MM.1S (cell line): ENCODE results near the gene BCL11B.
A peak's percentile ranks its signal among the peaks of the same experiment; 100 is the strongest.

Experiments used
- DNase-seq: peaks from one replicate; pipeline ENCODE4 v3.0.0-alpha.2; 2015
- H2AFZ ChIP-seq: fragments of 300-600 bp; sonication (generic); 2 replicates; pipeline ENCODE4 v1.6.0; 2016; ENCODE audit warnings: antibody characterized with exemption, low read length
- H3F3A ChIP-seq: fragments of 300-600 bp; sonication (generic); 2 replicates; pipeline ENCODE4 v1.6.1; 2016; ENCODE audit warnings: mild to moderate bottlenecking, antibody characterized with exemption, low read length, moderate library complexity, mixed read lengths; ENCODE audit not compliant: insufficient read depth
- H3K27ac ChIP-seq: fragments of 300-600 bp; sonication (generic); 2 replicates; pipeline ENCODE4 v1.5.1; 2016; ENCODE audit warnings: mild to moderate bottlenecking, low read length
- H3K27me3 ChIP-seq: fragments of 300-600 bp; sonication (generic); replicated peaks from 2 replicates; pipeline ENCODE4 v1.6.0; 2016; ENCODE audit warnings: low read length; ENCODE audit not compliant: insufficient read depth
- H3K36me3 ChIP-seq: fragments of 300-600 bp; sonication (generic); replicated peaks from 2 replicates; pipeline ENCODE4 v1.6.1; 2016; ENCODE audit warnings: mild to moderate bottlenecking, low read length, mixed read lengths; ENCODE audit not compliant: insufficient read depth
- H3K4me1 ChIP-seq: fragments of 300-600 bp; sonication (generic); 2 replicates; pipeline ENCODE4 v1.6.1; 2016; ENCODE audit warnings: low read length, mixed read lengths
- H3K4me2 ChIP-seq: fragments of 300-600 bp; sonication (generic); 2 replicates; pipeline ENCODE4 v1.6.0; 2016; ENCODE audit warnings: low read depth, low read length
- H3K4me3 ChIP-seq: fragments of 300-600 bp; sonication (generic); 2 replicates; pipeline ENCODE4 v1.5.1; 2016; ENCODE audit warnings: low read length, mixed read lengths
- H3K79me2 ChIP-seq: fragments of 300-600 bp; sonication (generic); 2 replicates; pipeline ENCODE4 v1.6.1; 2016; ENCODE audit warnings: mixed run types, low read length, mixed read lengths
- H3K9ac ChIP-seq: fragments of 300-600 bp; sonication (generic); 2 replicates; pipeline ENCODE4 v1.6.1; 2016; ENCODE audit warnings: low read length, mixed read lengths
- H3K9me2 ChIP-seq: fragments of 300-600 bp; sonication (generic); replicated peaks from 2 replicates; pipeline ENCODE4 v1.6.1; 2016; ENCODE audit warnings: mild to moderate bottlenecking, low read length, mixed read lengths; ENCODE audit not compliant: insufficient read depth
- H3K9me3 ChIP-seq: fragments of 300-600 bp; sonication (generic); replicated peaks from 2 replicates; pipeline ENCODE4 v1.6.1; 2016; ENCODE audit warnings: mild to moderate bottlenecking, low read length, mixed read lengths; ENCODE audit not compliant: insufficient read depth
- H4K20me1 ChIP-seq: fragments of 300-600 bp; sonication (generic); 2 replicates; pipeline ENCODE4 v1.6.1; 2016; ENCODE audit warnings: mild to moderate bottlenecking, low read length, moderate library complexity, mixed read lengths; ENCODE audit not compliant: insufficient read depth
- EZH2 ChIP-seq: fragments of 300-600 bp; sonication (generic); optimal IDR thresholded peaks from 2 replicates; pipeline ENCODE3; 2017; ENCODE audit warnings: low read depth, mild to moderate bottlenecking, antibody characterized with exemption, low read length, mixed read lengths
- EZH2phosphoT487 ChIP-seq: fragments of 300-600 bp; sonication (generic); IDR thresholded peaks from 2 replicates; pipeline ENCODE4 v1.6.1; 2018; ENCODE audit warnings: antibody characterized with exemption, low read length
- TF ChIP-seq, protein P1 (sequence below): fragments of 300-600 bp; sonication (generic); IDR thresholded peaks from 2 replicates; pipeline ENCODE4 v1.5.1; 2016; ENCODE audit warnings: antibody characterized with exemption, low read length, mixed read lengths

The BCL11B gene

GRCh38 chr14:99267837-99268781 is 3.9 kb downstream of the BCL11B start:
- no peaks in the 10 kb centered on the region for H3K9me3 ChIP-seq
- no peak overlapping the region for H3K9ac ChIP-seq
- no peaks in the 10 kb centered on the region for H3K79me2 ChIP-seq
- no peaks in the 10 kb centered on the region for H3K36me3 ChIP-seq
- no peak overlapping the region for H3K4me3 ChIP-seq
- no peaks in the 10 kb centered on the region for H3F3A ChIP-seq
- H4K20me1 ChIP-seq = no peaks in the 10 kb centered on the region
- no peaks in the 10 kb centered on the region for H3K27me3 ChIP-seq
- no peak for DNase-seq
- TF ChIP-seq EZH2 (no peak), EZH2phosphoT487 (no peak)
- TF ChIP-seq, protein P1, sequence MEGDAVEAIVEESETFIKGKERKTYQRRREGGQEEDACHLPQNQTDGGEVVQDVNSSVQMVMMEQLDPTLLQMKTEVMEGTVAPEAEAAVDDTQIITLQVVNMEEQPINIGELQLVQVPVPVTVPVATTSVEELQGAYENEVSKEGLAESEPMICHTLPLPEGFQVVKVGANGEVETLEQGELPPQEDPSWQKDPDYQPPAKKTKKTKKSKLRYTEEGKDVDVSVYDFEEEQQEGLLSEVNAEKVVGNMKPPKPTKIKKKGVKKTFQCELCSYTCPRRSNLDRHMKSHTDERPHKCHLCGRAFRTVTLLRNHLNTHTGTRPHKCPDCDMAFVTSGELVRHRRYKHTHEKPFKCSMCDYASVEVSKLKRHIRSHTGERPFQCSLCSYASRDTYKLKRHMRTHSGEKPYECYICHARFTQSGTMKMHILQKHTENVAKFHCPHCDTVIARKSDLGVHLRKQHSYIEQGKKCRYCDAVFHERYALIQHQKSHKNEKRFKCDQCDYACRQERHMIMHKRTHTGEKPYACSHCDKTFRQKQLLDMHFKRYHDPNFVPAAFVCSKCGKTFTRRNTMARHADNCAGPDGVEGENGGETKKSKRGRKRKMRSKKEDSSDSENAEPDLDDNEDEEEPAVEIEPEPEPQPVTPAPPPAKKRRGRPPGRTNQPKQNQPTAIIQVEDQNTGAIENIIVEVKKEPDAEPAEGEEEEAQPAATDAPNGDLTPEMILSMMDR = no peak
- H3K9me2 ChIP-seq = no peaks in the 10 kb centered on the region
- H3K4me2 ChIP-seq = no peak overlapping the region
- no peak overlapping the region for H3K27ac ChIP-seq
- no peaks in the 10 kb centered on the region for H3K4me1 ChIP-seq
- no peak overlapping the region for H2AFZ ChIP-seq

- Histone ChIP-seq H3F3A (no peaks in the 10 kb centered on the region), H4K20me1 (no peaks in the 10 kb centered on the region), H3K9me3 (no peaks in the 10 kb centered on the region), H3K9ac (no peak overlapping the region), H3K4me2 (no peak overlapping the region), H3K9me2 (no peaks in the 10 kb centered on the region), H2AFZ (no peak overlapping the region), H3K4me1 (no peaks in the 10 kb centered on the region), H3K4me3 (no peak overlapping the region), H3K79me2 (no peaks in the 10 kb centered on the region), H3K27me3 (no peaks in the 10 kb centered on the region), H3K27ac (no peak overlapping the region), H3K36me3 (no peaks in the 10 kb centered on the region)
- no peak for DNase-seq
- TF ChIP-seq, protein P1 = no peak
- TF ChIP-seq EZH2phosphoT487 = no peak
Measured at GRCh38 chr14:99267381-99267780, 4.6 kb downstream of the BCL11B start.

DNA sequence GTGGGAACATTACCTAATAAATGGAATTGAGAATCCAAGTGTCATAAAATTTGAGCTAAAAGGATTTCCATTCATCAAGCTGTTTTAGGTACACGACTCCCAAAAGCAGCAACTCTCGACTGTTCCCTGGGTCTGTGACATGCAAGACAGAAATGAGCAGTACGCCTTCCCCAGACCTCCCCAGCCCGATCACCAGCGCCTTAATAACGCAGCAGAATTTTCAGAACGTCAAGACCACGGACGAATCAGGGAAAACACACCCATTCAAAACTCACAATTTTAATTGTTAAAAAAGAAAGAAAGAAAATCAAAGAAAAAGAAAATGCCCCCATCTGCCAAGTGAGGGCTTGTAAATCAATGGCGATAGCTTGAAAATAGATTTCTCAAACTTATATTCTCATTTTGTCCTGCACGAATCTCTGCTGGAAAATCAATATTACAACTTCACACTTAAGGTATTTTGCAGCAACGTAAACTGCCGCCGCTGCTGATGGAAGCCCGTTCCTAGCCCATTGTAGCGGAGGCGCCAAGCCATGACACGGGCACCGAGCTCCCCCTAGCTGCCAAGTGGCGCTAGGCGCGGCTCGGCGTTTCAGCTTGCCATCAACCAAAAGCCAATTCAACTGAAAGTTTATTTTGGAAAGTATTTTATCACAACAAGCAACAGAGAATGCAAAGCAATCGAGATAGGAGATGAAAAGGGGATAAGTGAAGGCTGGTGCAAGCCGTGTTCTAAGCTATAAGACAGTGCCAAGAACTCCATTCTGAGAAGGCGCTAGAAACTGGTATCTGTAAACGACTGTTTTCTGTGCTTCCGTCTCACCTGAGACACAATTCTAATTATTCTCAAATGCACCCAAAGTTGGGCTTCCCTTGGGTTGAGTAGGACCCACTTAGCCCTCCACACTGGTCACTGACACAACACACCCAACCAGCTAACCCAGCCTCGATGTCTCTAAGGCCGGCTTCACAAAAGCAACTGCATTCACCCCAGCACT is 5.5 kb downstream of the BCL11B start:
- Histone ChIP-seq H3K9ac (no peak overlapping the region), H3K79me2 (no peaks in the 10 kb centered on the region), H3K36me3 (no peaks in the 10 kb centered on the region), H3K27ac (no peak overlapping the region), H2AFZ (no peak overlapping the region), H3K4me1 (no peaks in the 10 kb centered on the region), H3K4me2 (peak overlapping the region; percentile 43; the same call in 1 of the 2 replicates), H3K9me3 (no peaks in the 10 kb centered on the region), H4K20me1 (no peaks in the 10 kb centered on the region), H3K27me3 (no peaks in the 10 kb centered on the region), H3K4me3 (no peak overlapping the region; the same call in 1 of the 2 replicates), H3K9me2 (no peaks in the 10 kb centered on the region), H3F3A (no peaks in the 10 kb centered on the region)
- peak; percentile 63 for DNase-seq
- no peak for TF ChIP-seq EZH2
- TF ChIP-seq, protein P1 = peak; percentile 82
